SU-DHL-6 (cell line): Measurements from ENCODE around the gene MATN1.

Experiments
- H2AFZ ChIP-seq: fragments of 200-600 bp; sonication (generic); 2 replicates; pipeline ENCODE4 v1.6.1; 2014; ENCODE audit warnings: low read depth, mild to moderate bottlenecking, moderate library complexity, mixed read lengths, antibody characterized with exemption, low read length; ENCODE audit not compliant: severe bottlenecking
- H3F3A ChIP-seq: fragments of 200-600 bp; shearing (Covaris generic); 2 replicates; pipeline ENCODE4 v1.6.0; 2016; ENCODE audit warnings: antibody characterized with exemption, mild to moderate bottlenecking; ENCODE audit not compliant: insufficient read depth
- H3K27ac ChIP-seq: fragments of 200-600 bp; sonication (generic); 2 replicates; pipeline ENCODE4 v1.5.1; 2016; ENCODE audit warnings: low read depth, mild to moderate bottlenecking, low read length, moderate library complexity, mixed read lengths
- H3K27me3 ChIP-seq: fragments of 200-600 bp; sonication (generic), shearing (Covaris generic); 2 replicates; pipeline ENCODE4 v1.6.0; 2014; ENCODE audit warnings: mild to moderate bottlenecking, low read length
- H3K36me3 ChIP-seq: fragments of 200-600 bp; sonication (generic); 2 replicates; pipeline ENCODE4 v1.6.1; 2014; ENCODE audit warnings: mild to moderate bottlenecking, low read length, mixed read lengths
- H3K4me2 ChIP-seq: fragments of 300-600, 200-600 bp; shearing (Covaris generic), sonication (generic); 2 replicates; pipeline ENCODE4 v1.6.0; 2014; ENCODE audit warnings: low read length, low read depth, mild to moderate bottlenecking; ENCODE audit not compliant: poor library complexity, severe bottlenecking
- H3K4me3 ChIP-seq: fragments of 200-600 bp; sonication (generic); 2 replicates; pipeline ENCODE4 v1.5.1; 2014; ENCODE audit warnings: antibody characterized with exemption, low read length, mild to moderate bottlenecking, mixed read lengths; ENCODE audit not compliant: insufficient read depth, poor library complexity, severe bottlenecking
- H3K79me2 ChIP-seq: fragments of 200-600 bp; sonication (generic); 2 replicates; pipeline ENCODE4 v1.6.1; 2014; ENCODE audit warnings: mild to moderate bottlenecking, low read length, moderate library complexity; ENCODE audit not compliant: insufficient read depth
- H3K9ac ChIP-seq: fragments of 200-600 bp; sonication (generic); 2 replicates; pipeline ENCODE4 v1.7.0; 2014; ENCODE audit warnings: mild to moderate bottlenecking, low read length
- H3K9me2 ChIP-seq: fragments of 200-600 bp; sonication (generic); replicated peaks from 2 replicates; pipeline ENCODE4 v1.6.1; 2014; ENCODE audit warnings: low read length; ENCODE audit not compliant: insufficient read depth
- H3K9me3 ChIP-seq: fragments of 200-600 bp; sonication (generic); 2 replicates; pipeline ENCODE4 v1.6.1; 2014; ENCODE audit warnings: low read length, mixed read lengths; ENCODE audit not compliant: insufficient read depth
- H4K20me1 ChIP-seq: fragments of 200-600 bp; sonication (generic); 2 replicates; pipeline ENCODE4 v1.6.1; 2014; ENCODE audit warnings: low read depth, mild to moderate bottlenecking, antibody characterized with exemption, low read length, moderate library complexity, mixed read lengths
- CTCF ChIP-seq: fragments of 200-600 bp; sonication (generic); IDR thresholded peaks from one replicate; pipeline ENCODE4 v1.5.1; 2017; ENCODE audit warnings: antibody characterized with exemption, mild to moderate bottlenecking, low read length, moderate library complexity; ENCODE audit not compliant: insufficient read depth, poor library complexity, severe bottlenecking
- EZH2phosphoT487 ChIP-seq: fragments of 200-600 bp; sonication (generic), shearing (Covaris generic); conservative IDR thresholded peaks from 2 replicates; pipeline ENCODE4 v1.6.1; 2018; ENCODE audit warnings: mild to moderate bottlenecking, antibody characterized with exemption, low read length, moderate library complexity, mixed read lengths

MATN1 gene

GRCh38 chr1:30683699-30684098, 39.7 kb downstream of the MATN1 start:
- Histone ChIP-seq H4K20me1 (no peaks in the 10 kb centered on the region), H3K9me3 (peaks cover 21% of the 10 kb centered on the region; the same call in 1 of the 2 replicates), H3K9me2 (no peaks in the 10 kb centered on the region), H3K36me3 (no peaks in the 10 kb centered on the region), H2AFZ (no peak overlapping the region), H3K4me3 (no peak overlapping the region), H3K27ac (no peak overlapping the region), H3K27me3 (no peaks in the 10 kb centered on the region), H3K79me2 (no peaks in the 10 kb centered on the region), H3K9ac (no peak overlapping the region), H3K4me2 (no peak overlapping the region), H3F3A (no peaks in the 10 kb centered on the region)
- TF ChIP-seq EZH2phosphoT487 (no peak), CTCF (no peak)

DNA sequence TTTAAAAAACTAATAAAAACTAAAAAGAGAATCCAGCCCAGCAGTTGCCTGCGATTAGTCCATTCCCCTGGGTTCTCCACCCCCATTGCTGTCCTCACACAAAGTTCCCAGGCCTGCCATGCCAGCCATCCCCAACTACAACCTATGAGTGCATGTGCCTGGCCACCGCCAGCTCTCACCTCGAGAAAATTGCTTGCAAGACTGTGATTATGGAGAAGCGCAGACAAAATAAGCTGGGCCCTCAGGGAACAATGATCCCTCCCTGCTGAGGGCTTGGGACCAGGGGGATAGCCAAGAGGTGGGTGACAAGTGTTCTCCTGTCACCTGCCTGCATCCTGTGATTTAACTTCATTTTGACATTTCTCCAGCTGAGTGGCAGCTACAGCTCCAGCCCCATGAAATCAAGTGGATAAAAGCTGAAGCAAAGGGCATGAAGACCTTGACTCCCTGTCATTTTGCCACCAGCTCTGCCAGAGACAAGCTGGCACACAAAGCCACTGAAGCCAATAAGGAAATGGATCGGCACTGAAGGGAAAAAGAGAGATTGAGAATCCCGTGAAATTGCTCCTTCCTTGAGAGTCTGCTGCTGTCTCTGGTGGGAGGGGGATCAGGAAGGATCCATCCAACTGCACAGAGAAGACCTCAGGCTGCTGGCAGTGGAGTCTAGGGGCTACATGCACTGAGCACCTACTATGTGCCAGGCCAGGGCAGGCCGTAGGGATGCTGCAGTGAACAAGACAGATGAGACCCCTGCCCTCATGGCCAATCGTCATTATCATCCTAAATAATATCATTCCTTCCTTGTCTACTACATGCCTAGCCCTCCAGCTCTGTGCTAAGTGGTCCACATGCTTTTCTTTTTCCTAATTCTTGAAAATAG, 40.7 kb downstream of the MATN1 start:
- no peak for TF ChIP-seq CTCF
- TF ChIP-seq EZH2phosphoT487 = no peak
- Histone ChIP-seq H3K27ac (no peak overlapping the region), H3K9me3 (peaks cover 22% of the 10 kb centered on the region; the same call in 1 of the 2 replicates), H2AFZ (no peak overlapping the region), H3K4me3 (no peak overlapping the region), H3K9ac (no peak overlapping the region), H3K36me3 (no peaks in the 10 kb centered on the region), H3F3A (no peaks in the 10 kb centered on the region), H3K9me2 (no peaks in the 10 kb centered on the region), H4K20me1 (no peaks in the 10 kb centered on the region), H3K27me3 (no peaks in the 10 kb centered on the region), H3K79me2 (no peaks in the 10 kb centered on the region), H3K4me2 (no peak overlapping the region)

- Histone ChIP-seq H3K9me2 (no peaks in the 10 kb centered on the region), H3K27ac (no peak overlapping the region), H2AFZ (no peak overlapping the region), H3K79me2 (no peaks in the 10 kb centered on the region), H3K4me3 (no peak overlapping the region), H3K4me2 (no peak overlapping the region), H3F3A (no peaks in the 10 kb centered on the region), H3K36me3 (no peaks in the 10 kb centered on the region), H3K9me3 (peaks cover 22% of the 10 kb centered on the region; the same call in 1 of the 2 replicates), H3K9ac (no peak overlapping the region), H4K20me1 (no peaks in the 10 kb centered on the region), H3K27me3 (no peaks in the 10 kb centered on the region)
- no peak for TF ChIP-seq EZH2phosphoT487
- TF ChIP-seq CTCF = no peak
Measured at GRCh38 chr1:30681782-30682181, 41.6 kb downstream of the MATN1 start.
